Activated CD4-positive, CD25-positive, alpha-beta regulatory T cell (primary cell): ENCODE results near the gene DLG2.
"Not testable (repeated sequence)": the region's sequence is repeated elsewhere in the genome, so short reads cannot be mapped to it uniquely, and the experiment has no call there.

Experiments
- DNase-seq, 4 experiments: peaks; one replicate each; lab custom pipeline; 2025; lab: John Stamatoyannopoulos, UW

Gene DLG2

GRCh38 chr11:85444479-85444878, 182.7 kb downstream of the DLG2 start:
- no peak for DNase-seq

GRCh38 chr11:85440273-85440672, 186.9 kb downstream of the DLG2 start:
- DNase-seq = no peak

GRCh38 chr11:85438328-85438727, 188.8 kb downstream of the DLG2 start:
- no peak for DNase-seq

- DNase-seq = no peak
Measured at GRCh38 chr11:85431319-85431718, 195.8 kb downstream of the DLG2 start.

- no peak for DNase-seq
Measured at GRCh38 chr11:85423794-85424193, 203.3 kb downstream of the DLG2 start.

- DNase-seq = no peak
Measured at GRCh38 chr11:85423316-85423715, 203.8 kb downstream of the DLG2 start.

- no peak for DNase-seq
Measured at GRCh38 chr11:85414175-85414574, 213.0 kb downstream of the DLG2 start.

- no peak for DNase-seq
Measured at GRCh38 chr11:85407648-85408047, 219.5 kb downstream of the DLG2 start.

GRCh38 chr11:85406841-85407240, 220.3 kb downstream of the DLG2 start:
- no peak for DNase-seq

- DNase-seq = no peak
Measured at GRCh38 chr11:85406316-85406715, 220.8 kb downstream of the DLG2 start.

- DNase-seq = not testable (repeated sequence)
Measured at GRCh38 chr11:85395515-85396055, 231.6 kb downstream of the DLG2 start.

- no peak for DNase-seq
Measured at GRCh38 chr11:85394283-85394682, 232.9 kb downstream of the DLG2 start.

GRCh38 chr11:85391141-85391540, 236.0 kb downstream of the DLG2 start:
- DNase-seq = no peak

GRCh38 chr11:85385547-85385946, 241.6 kb downstream of the DLG2 start:
- no peak for DNase-seq

- DNase-seq = no peak
Measured at GRCh38 chr11:85385111-85385510, 242.0 kb downstream of the DLG2 start.

- no peak for DNase-seq
Measured at GRCh38 chr11:85379066-85379465, 248.1 kb downstream of the DLG2 start.

GRCh38 chr11:85377901-85378300, 249.2 kb downstream of the DLG2 start:
- DNase-seq = no peak

- DNase-seq = no peak
Measured at GRCh38 chr11:85359859-85360258, 267.3 kb downstream of the DLG2 start.

GRCh38 chr11:85355921-85356320, 271.2 kb downstream of the DLG2 start:
- no peak for DNase-seq

- DNase-seq = not testable (repeated sequence)
Measured at GRCh38 chr11:85349539-85349938, 277.6 kb downstream of the DLG2 start.

GRCh38 chr11:85348945-85349344, 278.2 kb downstream of the DLG2 start:
- DNase-seq = no peak

GRCh38 chr11:85347291-85347690, 279.9 kb downstream of the DLG2 start:
- no peak for DNase-seq

GRCh38 chr11:85346484-85346883, 280.7 kb downstream of the DLG2 start:
- DNase-seq = no peak

- not testable (repeated sequence) for DNase-seq
Measured at GRCh38 chr11:85340846-85341245, 286.3 kb downstream of the DLG2 start.

- no peak for DNase-seq
Measured at GRCh38 chr11:85318573-85318972, 308.6 kb downstream of the DLG2 start.
